Adrenal gland (tissue), 12 donors: ENCODE results near the gene EPN3. TPM values are rescaled to one million over a fixed set of nuclear protein-coding genes. Genes with fewer than 3 reads are reported as not detected.
A peak's percentile ranks its signal among the peaks of the same experiment; 100 is the strongest.

Source experiments
- DNase-seq, 7 donors: peaks; one replicate each; pipeline ENCODE4 v3.0.0-alpha.2; 2019 to 2020
- H3K27ac ChIP-seq, 5 donors: fragments of 200-600 bp; sonication (generic) in 4 of 5; 1 replicate in 3 of 5; 2 replicates in 2 of 5; pipeline versions ENCODE4 v1.5.1 to v1.8.0; 2016 to 2020; ENCODE audit warnings: mild to moderate bottlenecking in 1 of 5
- H3K27me3 ChIP-seq: fragments of 200-600 bp; 2 replicates; pipeline ENCODE4 v1.8.0; 2021
- H3K36me3 ChIP-seq, 2 donors: fragments of 200-600 bp; replicated peaks in 1 of 2; 1 replicate in 1 of 2; 2 replicates in 1 of 2; pipeline versions ENCODE4 v1.5.1 to v1.8.0; 2018 to 2022
- H3K4me1 ChIP-seq, 2 donors: fragments of 200-600 bp; replicated peaks in 1 of 2; 1 replicate in 1 of 2; 2 replicates in 1 of 2; pipeline versions ENCODE4 v1.5.1 to v1.8.0; 2018 to 2021
- H3K4me3 ChIP-seq, 4 donors: fragments of 200-600 bp; sonication (generic) in 3 of 4; one replicate each; pipeline ENCODE4 v1.5.1; 2016 to 2018
- H3K9me3 ChIP-seq, 3 donors: fragments of 200-600 bp; sonication (generic) in 1 of 3; replicated peaks in 1 of 3; 1 replicate in 2 of 3; 2 replicates in 1 of 3; pipeline versions ENCODE4 v1.5.1 to v1.8.0; 2016 to 2021
- CTCF ChIP-seq, 6 experiments: fragments of 450-650 bp in 4 of 6; fragments of 200-600 bp in 2 of 6; sonication (generic) in 1 of 6; IDR thresholded peaks; 1 replicate in 5 of 6; 2 replicates in 1 of 6; pipeline versions ENCODE4 v1.5.1 to v1.8.0; 2016 to 2021; ENCODE audit warnings: antibody characterized with exemption in 6 of 6, mild to moderate bottlenecking in 2 of 6, moderate library complexity in 1 of 6
- POLR2A ChIP-seq, 2 donors: fragments of 450-650 bp; IDR thresholded peaks; one replicate each; pipeline ENCODE4 v1.6.1; 2017; ENCODE audit warnings: antibody characterized with exemption in 2 of 2, mild to moderate bottlenecking in 2 of 2, moderate library complexity in 1 of 2
- WGBS, 4 donors: extraction: QIAGEN DNeasy Blood & Tissue Kit in 2 of 4; methylation state at CpG; one replicate each; pipeline versions ENCODE4 v1.1.5 to v1.1.7; 2013 to 2017; 5-methylcytosine and 5-hydroxymethylcytosine counted together
- intact Hi-C, 2 donors: fragments of 100-400 bp; cut with DNase I; formaldehyde crosslinking; loops; one replicate each; pipeline versions ENCODE4 v1.14.1 to v1.15.0; 2022 to 2023
- polyA plus RNA-seq, 3 donors: library from polyadenylated mRNA; stranded (reverse); fragments of 200-250 nt in 2 of 3; fragments of 350-450 nt in 1 of 3; fragmentation: Illumina TruSeq in 1 of 3; extraction: RNeasy Lipid Tissue Mini Kit (QIAGEN cat#74804) in 1 of 3; gene quantifications; one replicate each; pipeline ENCODE4 v1.2.3, GENCODE V29; 2013 to 2014
- total RNA-seq, 9 donors: library from RNA; depleted of rRNA in 4 of 9; stranded (reverse); fragments of >200 nt in 4 of 9; fragments of 120-200 nt in 1 of 9; fragmentation: NEBNext Ultra II Directional in 1 of 9; extraction: Animal tissue kit (Norgen Biotek cat#: 25700) in 1 of 9; gene quantifications; one replicate each; pipeline versions ENCODE4 v1.1.0 to v1.2.4, GENCODE V29; 2013 to 2023
- donor health status: healthy with polysubstance abuse.
- donor health status: Bipolar disorder and iron deficiency.
- donor health status: DM: yes; HTN: yes; CAD: no.
- donor health status: DM: no; HTN: no; CAD: no.
- donor health status: DM: no; HTN: no; CAD: no.
- donor health status: DM: yes; HTN: yes; CAD: no.

Gene EPN3
- total and polyA plus RNA-seq, 12 donors = 1.2 to 96.1 (median 27.9) TPM

GRCh38 chr17:50511058-50511457, 21.5 kb upstream of the EPN3 start:
- peak overlapping the region in 1 of 4 donors; percentile 12 for H3K4me3 ChIP-seq
- H3K36me3 ChIP-seq = no peaks in the 10 kb centered on the region
- TF ChIP-seq CTCF (IDR thresholded peaks at IDR 0.05) = no peak
- TF ChIP-seq POLR2A (IDR thresholded peaks at IDR 0.05) = peak in 1 of 2 donors; percentile 47
- WGBS, 4 donors = 14 to 26% (median 24%) methylated on average over 3 of the region's 3 CpGs
- no peaks in the 10 kb centered on the region for H3K27me3 ChIP-seq
- DNase-seq = peak in 6 of 7 donors; percentile 36 to 71 (median 50)
- H3K4me1 ChIP-seq = peaks cover 45 to 49% of the 10 kb centered on the region in 2 donors
- no peaks in the 10 kb centered on the region for H3K9me3 ChIP-seq
- peak overlapping the region; percentile 81 to 88 (median 84) for H3K27ac ChIP-seq
- intact Hi-C loops = no loop called here

GRCh38 chr17:50513495-50513894, 19.0 kb upstream of the EPN3 start:
- H3K4me1 ChIP-seq = peaks cover 39 to 43% of the 10 kb centered on the region in 2 donors
- no peak for TF ChIP-seq CTCF (IDR thresholded peaks at IDR 0.05)
- peak in 1 of 2 donors; percentile 7 for TF ChIP-seq POLR2A (IDR thresholded peaks at IDR 0.05)

GRCh38 chr17:50514388-50514787, 18.1 kb upstream of the EPN3 start:
- peak overlapping the region in 3 of 5 donors; percentile 22 to 52 (median 44) for H3K27ac ChIP-seq
- intact Hi-C loops = no loop called here
- TF ChIP-seq POLR2A (IDR thresholded peaks at IDR 0.05) = no peak
- TF ChIP-seq CTCF (IDR thresholded peaks at IDR 0.05) = no peak
- H3K27me3 ChIP-seq = no peaks in the 10 kb centered on the region
- DNase-seq = no peak
- WGBS, 4 donors = 37 to 54% (median 45%) methylated on average over 3 of the region's 3 CpGs
- no peaks in the 10 kb centered on the region for H3K36me3 ChIP-seq
- H3K4me1 ChIP-seq = peaks cover 38 to 43% of the 10 kb centered on the region in 2 donors
- H3K4me3 ChIP-seq = no peak overlapping the region
- no peaks in the 10 kb centered on the region for H3K9me3 ChIP-seq

More at GRCh38 chr17:50513495-50513894, 19.0 kb upstream of the EPN3 start:
- Histone ChIP-seq H3K36me3 (no peaks in the 10 kb centered on the region), H3K27me3 (no peaks in the 10 kb centered on the region), H3K27ac (peak overlapping the region in 3 of 5 donors; percentile 22 to 52 (median 44)), H3K9me3 (no peaks in the 10 kb centered on the region), H3K4me3 (no peak overlapping the region)
- intact Hi-C loops = no loop called here
- 30 to 44% (median 33%) methylated on average over 4 of the region's 4 CpGs for WGBS, 4 donors
- DNase-seq = peak in 2 of 7 donors; percentile 28 to 36

GRCh38 chr17:50514936-50515702, 17.4 kb upstream of the EPN3 start:
- Histone ChIP-seq H3K4me3 (no peak overlapping the region), H3K27me3 (no peaks in the 10 kb centered on the region), H3K9me3 (no peaks in the 10 kb centered on the region), H3K4me1 (peaks cover 38 to 43% of the 10 kb centered on the region in 2 donors), H3K27ac (peak overlapping the region in 2 of 5 donors; percentile 7 to 52), H3K36me3 (no peaks in the 10 kb centered on the region)
- DNase-seq = peak; percentile 44 to 81 (median 77)
- WGBS, 4 donors = 66 to 75% (median 75%) methylated on average over 6 of the region's 6 CpGs
- TF ChIP-seq CTCF (IDR thresholded peaks at IDR 0.05) (no peak), POLR2A (IDR thresholded peaks at IDR 0.05) (no peak)
- intact Hi-C loops = no loop called here
